GM18519 (cell line): Measurements from ENCODE around the gene ZNF121.
"Not testable (repeated sequence)": the region's sequence is repeated elsewhere in the genome, so short reads cannot be mapped to it uniquely, and the experiment has no call there.

Experiments
- ATAC-seq: cut with Tn5 transposase; IDR thresholded peaks from one replicate; pipeline ENCODE4 v1.9.1; 2021; ENCODE audit warnings: mild to moderate bottlenecking, moderate library complexity; ENCODE audit not compliant: unreplicated experiment, low FRiP score

Gene ZNF121

GRCh38 chr19:9539201-9539600 lies 45.1 kb downstream of the ZNF121 start:
- not testable (repeated sequence) for ATAC-seq

- ATAC-seq: no peak
These were observed 45.9 kb downstream of the ZNF121 start, which contains the start of gene ZNF426 for GRCh38 chr19:9538183-9539058. Gene ZNF426, minus strand, starts transcription at chr19:9538645. Its CDS starts 2,413 bp downstream, at chr19:9536232.

GRCh38 chr19:9535934-9536333 lies 48.4 kb downstream of the ZNF121 start:
- no peak for ATAC-seq

GRCh38 chr19:9531933-9532332 lies 52.4 kb downstream of the ZNF121 start:
- ATAC-seq: no peak

GRCh38 chr19:9528757-9529336 lies 55.5 kb downstream of the ZNF121 start:
- ATAC-seq: no peak

- ATAC-seq: no peak
These were observed 60.3 kb downstream of the ZNF121 start for GRCh38 chr19:9523885-9524474.
